Common myeloid progenitor, CD34-positive (primary cell): Measurements from ENCODE around the gene WDR91.
"Not testable (repeated sequence)": the region's sequence is repeated elsewhere in the genome, so short reads cannot be mapped to it uniquely, and the experiment has no call there.

ENCODE experiments used
- CTCF ChIA-PET: fragments of 350-600 bp; sonication (Branson Sonifier 250); formaldehyde crosslinking; loops from one replicate; lab custom pipeline; 2021; ENCODE audit warnings: antibody characterized with exemption; lab: Charles Lee
- POLR2A ChIA-PET: fragments of 350-600 bp; sonication (Branson Sonifier 250); formaldehyde crosslinking; loops from one replicate; lab custom pipeline; 2021; ENCODE audit warnings: antibody characterized with exemption; lab: Charles Lee
- DNase-seq, 3 donors: peaks; one replicate each; pipeline versions ENCODE4 v3.0.0 to v3.0.0-alpha.2; 2013
- H3K27ac ChIP-seq, 2 experiments: 1 replicate in 1 of 2; 2 replicates in 1 of 2; pipeline ENCODE4 v1.7.0; 2013; ENCODE audit warnings: inconsistent platforms in 2 of 2, low read length in 2 of 2, mild to moderate bottlenecking in 2 of 2, low read depth in 1 of 2, moderate library complexity in 1 of 2; ENCODE audit not compliant: severe bottlenecking in 2 of 2, insufficient read depth in 1 of 2, poor library complexity in 1 of 2
- H3K27me3 ChIP-seq, 5 experiments: replicated peaks in 2 of 5; 1 replicate in 3 of 5; 2 replicates in 2 of 5; pipeline versions ENCODE4 v1.6.1 to v1.7.0; 2013; ENCODE audit warnings: low read length in 4 of 5, mild to moderate bottlenecking in 2 of 5, moderate library complexity in 2 of 5, inconsistent platforms in 1 of 5; ENCODE audit not compliant: insufficient read depth in 5 of 5, control insufficient read depth in 4 of 5
- H3K36me3 ChIP-seq, 4 experiments: 1 replicate in 2 of 4; 2 replicates in 2 of 4; pipeline versions ENCODE4 v1.6.1 to v1.7.0; 2013; ENCODE audit warnings: low read length in 3 of 4, control low read depth in 1 of 4, mild to moderate bottlenecking in 1 of 4; ENCODE audit not compliant: control insufficient read depth in 4 of 4, insufficient read depth in 4 of 4
- H3K4me1 ChIP-seq, 4 experiments: 1 replicate in 3 of 4; 2 replicates in 1 of 4; pipeline versions ENCODE4 v1.6.1 to v1.7.1; 2013; ENCODE audit warnings: low read length in 3 of 4, mild to moderate bottlenecking in 3 of 4, control low read depth in 1 of 4, inconsistent platforms in 1 of 4, moderate library complexity in 1 of 4; ENCODE audit not compliant: control insufficient read depth in 4 of 4, insufficient read depth in 4 of 4; ENCODE audit errors: control extremely low read depth in 1 of 4
- H3K4me3 ChIP-seq, 7 experiments: 1 replicate in 4 of 7; 2 replicates in 3 of 7; pipeline versions ENCODE4 v1.5.1 to v1.7.0; 2013; ENCODE audit warnings: mild to moderate bottlenecking in 7 of 7, low read length in 6 of 7, moderate library complexity in 6 of 7, inconsistent platforms in 2 of 7, low read depth in 2 of 7, control low read depth in 1 of 7; ENCODE audit not compliant: insufficient read depth in 4 of 7, control insufficient read depth in 1 of 7; ENCODE audit errors: extremely low read depth in 1 of 7
- H3K9me3 ChIP-seq, 5 experiments: 1 replicate in 4 of 5; 2 replicates in 1 of 5; pipeline versions ENCODE4 v1.6.1 to v1.7.1; 2013; ENCODE audit warnings: low read length in 4 of 5, mild to moderate bottlenecking in 2 of 5, inconsistent platforms in 1 of 5, low read depth in 1 of 5, moderate library complexity in 1 of 5; ENCODE audit not compliant: control insufficient read depth in 4 of 5, insufficient read depth in 2 of 5; ENCODE audit errors: control extremely low read depth in 1 of 5
- WGBS: methylation state at CpG from one replicate; pipeline ENCODE4 v1.1.5; 2013; ENCODE audit not compliant: insufficient coverage; 5-methylcytosine and 5-hydroxymethylcytosine counted together

WDR91 gene

DNA sequence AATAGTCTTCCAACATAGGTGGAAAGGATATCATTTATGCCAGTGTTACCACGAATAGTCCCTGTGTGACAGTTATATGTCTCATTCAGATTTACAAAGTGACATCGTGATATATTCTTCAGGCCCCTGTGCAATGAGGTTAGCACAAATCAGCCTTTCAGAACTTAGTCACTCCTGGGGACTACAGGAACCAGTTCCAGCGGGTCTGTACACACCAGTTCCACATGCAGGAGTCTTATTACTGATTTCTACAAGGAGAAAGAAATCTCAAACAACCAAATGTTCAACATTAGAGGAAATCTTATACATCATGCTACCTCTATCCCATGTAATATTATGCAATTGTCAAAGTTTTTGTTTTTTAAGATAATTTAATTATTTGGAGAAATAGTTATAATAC is 4.4 kb upstream of the WDR91 start:
- Histone ChIP-seq H3K27me3 (no peaks in the 10 kb centered on the region), H3K9me3 (peaks cover 0 to 1% (median 0%) of the 10 kb centered on the region in 5 experiments), H3K4me1 (peaks cover 0 to 8% (median 7%) of the 10 kb centered on the region in 4 experiments), H3K27ac (no peak overlapping the region), H3K36me3 (no peaks in the 10 kb centered on the region), H3K4me3 (no peak overlapping the region)
- POLR2A ChIA-PET, result no interaction called here
- 94% methylated on average over 3 of the region's 3 CpGs for WGBS
- CTCF ChIA-PET, result no interaction called here
- no peak for DNase-seq

- no peak for DNase-seq
- ChIA-PET POLR2A (no interaction called here), CTCF (no interaction called here)
- H3K27me3 ChIP-seq, result no peaks in the 10 kb centered on the region
- no peak overlapping the region for H3K4me3 ChIP-seq
- no peak overlapping the region for H3K27ac ChIP-seq
- peaks cover 4 to 13% (median 12%) of the 10 kb centered on the region in 4 experiments for H3K4me1 ChIP-seq
- peaks cover 0 to under 1% (median 0%) of the 10 kb centered on the region in 5 experiments for H3K9me3 ChIP-seq
- 91% methylated on average over 4 of the region's 4 CpGs for WGBS
- H3K36me3 ChIP-seq, result no peaks in the 10 kb centered on the region
Observed at GRCh38 chr7:135215180-135215579, 3.9 kb upstream of the WDR91 start.

DNA sequence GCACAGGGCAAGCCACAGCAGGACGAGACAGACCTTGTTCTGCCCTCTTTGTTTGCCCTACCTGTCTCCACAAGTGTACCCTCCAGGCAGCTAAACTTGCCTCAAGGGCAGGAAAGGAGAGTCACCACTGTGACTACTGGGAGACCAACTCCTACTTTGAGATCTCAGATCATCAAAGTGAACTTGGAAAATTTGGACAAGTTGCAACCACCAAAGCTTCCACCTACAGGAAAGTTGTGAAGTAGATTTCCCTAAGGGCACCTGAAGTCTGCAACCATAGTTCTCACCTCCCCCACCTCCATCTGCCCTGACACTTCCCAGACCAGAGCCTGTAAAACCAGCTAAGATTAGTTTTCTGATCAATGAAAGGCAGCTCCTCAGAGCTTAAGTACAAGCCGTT is 2.5 kb upstream of the WDR91 start:
- POLR2A ChIA-PET, result no interaction called here
- no peaks in the 10 kb centered on the region for H3K9me3 ChIP-seq
- H3K36me3 ChIP-seq, result no peaks in the 10 kb centered on the region
- no peak overlapping the region for H3K4me3 ChIP-seq
- DNase-seq, result no peak
- CTCF ChIA-PET, result interaction anchor here (0.8 kb wide), 1 partner anchor 18 kb away, joined by 3 read pairs; no protein-coding TSS in a partner anchor
- peaks cover 12 to 26% (median 23%) of the 10 kb centered on the region in 4 experiments for H3K4me1 ChIP-seq
- H3K27ac ChIP-seq, result no peak overlapping the region
- no peaks in the 10 kb centered on the region for H3K27me3 ChIP-seq
- 100% methylated on average over 2 of the region's 2 CpGs for WGBS

DNA sequence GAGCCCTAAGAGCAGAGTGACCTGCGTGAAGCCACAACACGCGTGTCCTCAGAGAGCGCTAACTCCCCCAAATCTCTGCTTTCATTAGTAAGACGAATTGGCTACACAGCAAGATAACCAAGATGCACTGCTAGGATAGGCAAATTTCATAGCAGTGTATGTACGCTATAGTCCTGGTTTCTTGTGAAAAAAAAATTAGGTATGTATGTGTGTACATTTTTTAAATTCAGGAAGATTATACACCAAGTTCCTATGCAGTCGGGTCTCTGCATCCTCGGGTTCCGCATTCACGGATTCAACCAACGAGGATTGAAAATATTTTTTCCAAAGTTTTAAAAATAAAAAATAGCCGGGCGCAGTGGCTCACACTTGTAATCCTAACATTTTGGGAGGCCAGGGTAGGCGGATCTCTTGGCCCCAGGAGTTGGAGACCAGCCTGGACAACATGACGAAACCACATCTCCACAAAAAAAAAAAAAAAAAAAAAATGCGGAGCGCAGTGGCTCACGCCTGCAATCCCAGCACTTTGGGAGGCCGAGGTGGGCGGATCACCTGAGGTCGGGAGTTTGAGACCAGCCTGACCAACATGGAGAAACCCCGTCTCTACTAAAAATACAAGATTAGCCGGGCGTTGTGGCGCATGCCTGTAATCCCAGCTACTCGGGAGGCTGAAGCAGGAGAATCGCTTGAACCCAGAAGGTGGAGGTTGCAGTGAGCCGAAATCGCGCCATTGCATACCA is 790 bp upstream of the WDR91 start:
- CTCF ChIA-PET, result interaction anchor here (1.0 kb wide), 1 partner anchor 8 kb away, joined by 4 read pairs; no protein-coding TSS in a partner anchor
- H3K36me3 ChIP-seq, H3K27me3 ChIP-seq, H3K9me3 ChIP-seq, DNase-seq: not testable (repeated sequence)
- Histone ChIP-seq H3K4me3 (peak overlapping the region; percentile 57 to 94 (median 80)), H3K27ac (peak overlapping the region in 1 of 2 experiments; percentile 49), H3K4me1 (peaks cover 23 to 43% (median 40%) of the 10 kb centered on the region in 4 experiments)
- 24% methylated on average over 11 of the region's 30 CpGs for WGBS
- POLR2A ChIA-PET, result interaction anchor here (0.5 to 1.0 kb wide), 2 partner anchors 13 to 26 kb away, joined by 3 to 4 read pairs; no protein-coding TSS in a partner anchor

GRCh38 chr7:135210888-135211178 is 493 bp downstream of the WDR91 start:
- Histone ChIP-seq H3K36me3 (peaks cover 0 to 4% (median 3%) of the 10 kb centered on the region in 4 experiments), H3K4me1 (peaks cover 31 to 55% (median 48%) of the 10 kb centered on the region in 4 experiments), H3K27ac (peak overlapping the region; percentile 64 to 91), H3K9me3 (no peaks in the 10 kb centered on the region), H3K4me3 (peak overlapping the region; percentile 72 to 96 (median 89)), H3K27me3 (no peaks in the 10 kb centered on the region)
- CTCF ChIA-PET, result interaction anchor here (0.8 to 1.6 kb wide), 3 partner anchors 9 to 51 kb away, joined by 3 to 4 read pairs (median 3); no protein-coding TSS in a partner anchor
- peak in 2 of 3 donors; percentile 60 to 65 for DNase-seq
- WGBS, result 0% methylated on average over 13 of the region's 13 CpGs
- POLR2A ChIA-PET, result no interaction called here

- no peaks in the 10 kb centered on the region for H3K27me3 ChIP-seq
- H3K9me3 ChIP-seq, result no peaks in the 10 kb centered on the region
- H3K27ac ChIP-seq, result no peak overlapping the region
- CTCF ChIA-PET, result interaction anchor here (1.2 to 1.6 kb wide), 3 partner anchors 10 to 18 kb away, joined by 3 to 5 read pairs (median 4); no protein-coding TSS in a partner anchor
- peaks cover 2 to 18% (median 11%) of the 10 kb centered on the region in 4 experiments for H3K36me3 ChIP-seq
- POLR2A ChIA-PET, result no interaction called here
- peaks cover 31 to 55% (median 48%) of the 10 kb centered on the region in 4 experiments for H3K4me1 ChIP-seq
- H3K4me3 ChIP-seq, result peak overlapping the region in 4 of 7 experiments; percentile 19 to 55 (median 25)
- 78% methylated on average over 5 of the region's 7 CpGs for WGBS
- DNase-seq, result peak in 1 of 3 donors; percentile 6
Observed at GRCh38 chr7:135209225-135209834, 2.0 kb downstream of the WDR91 start.
